HepG2 (cell line): ENCODE measurements around the gene SUSD4. TPM values are rescaled to one million over a fixed set of nuclear protein-coding genes. Genes with fewer than 3 reads are reported as not detected.

Experiments used
- ATAC-seq: fragments of 200-7000 bp; cut with Tn5 transposase; 3 replicates; pipeline ENCODE4 v1.9.1; 2020; ENCODE audit warnings: mild to moderate bottlenecking, moderate library complexity
- BruUV-seq: library from RNA; stranded (reverse); fragments of 400-500 nt; replicated peaks from 2 replicates; lab custom pipeline; 2021; lab: Mats Ljungman, UMichigan
- CTCF ChIA-PET: fragments of 300-600 bp; formaldehyde crosslinking; extraction: SDS; loops from one replicate; lab custom pipeline; 2021; ENCODE audit warnings: low total read pairs, inconsistent platforms, low intra/inter-chr PET ratio; lab: Yijun Ruan, JAX
- POLR2A ChIA-PET: fragments of 350-600 bp; sonication (Branson Sonifier 250); formaldehyde crosslinking; loops from one replicate; lab custom pipeline; 2020; ENCODE audit warnings: antibody characterized with exemption, inconsistent platforms; lab: Yijun Ruan, JAX
- DNase-seq: peaks from one replicate; pipeline ENCODE4 v3.0.0-alpha.2; 2015; ENCODE audit warnings: low spot score
- FAIRE-seq: peaks from 3 replicates; lab custom pipeline; 2011; peaks lifted over from hg19 to GRCh38; lab: Jason Lieb, UNC
- H2AFZ ChIP-seq: one replicate; pipeline ENCODE4 v1.6.1; 2011; ENCODE audit warnings: low read length, inconsistent platforms
- H3K27ac ChIP-seq: fragments of 300-600 bp; 3 replicates; pipeline ENCODE4 v1.8.0; 2011; ENCODE audit warnings: mixed run types, mild to moderate bottlenecking, mixed read lengths, low read length, inconsistent platforms; ENCODE audit not compliant: insufficient read depth; ENCODE audit errors: extremely low read length
- H3K27me3 ChIP-seq, 2 experiments: fragments of 200-600 bp in 1 of 2; 2 replicates in 1 of 2; 3 replicates in 1 of 2; pipeline versions ENCODE4 v1.6.0 to v1.8.0; 2011; ENCODE audit warnings: low read length in 2 of 2, mild to moderate bottlenecking in 2 of 2, moderate library complexity in 2 of 2, inconsistent platforms in 1 of 2; ENCODE audit not compliant: insufficient read depth in 2 of 2, control insufficient read depth in 1 of 2
- H3K36me3 ChIP-seq, 2 experiments: fragments of 200-600 bp in 1 of 2; replicated peaks in 1 of 2; 2 replicates in 1 of 2; 3 replicates in 1 of 2; pipeline versions ENCODE4 v1.5.1 to v1.8.0; 2011; ENCODE audit warnings: low read length in 2 of 2, inconsistent platforms in 1 of 2; ENCODE audit not compliant: insufficient read depth in 2 of 2, control insufficient read depth in 1 of 2
- H3K4me1 ChIP-seq: 2 replicates; pipeline ENCODE4 v1.5.1; 2012; ENCODE audit warnings: low read length, inconsistent platforms; ENCODE audit not compliant: insufficient read depth
- H3K4me2 ChIP-seq: 2 replicates; pipeline ENCODE4 v1.6.0; 2011; ENCODE audit warnings: low read depth, low read length, inconsistent platforms
- H3K4me3 ChIP-seq, 3 experiments: fragments of 200-600 bp in 1 of 3; sonication (generic), shearing (Covaris generic) in 1 of 3; replicated peaks in 1 of 3; 2 replicates each; pipeline ENCODE4 v1.5.1; 2011 to 2016; ENCODE audit warnings: low read length in 3 of 3, inconsistent platforms in 2 of 3, low read depth in 2 of 3, mild to moderate bottlenecking in 2 of 3, control low read depth in 1 of 3, mixed read lengths in 1 of 3; ENCODE audit not compliant: insufficient read depth in 1 of 3
- H3K79me2 ChIP-seq: one replicate; pipeline ENCODE4 v1.6.1; 2011; ENCODE audit warnings: low read length, inconsistent platforms; ENCODE audit not compliant: insufficient read depth
- H3K9ac ChIP-seq: 2 replicates; pipeline ENCODE4 v1.6.0; 2011; ENCODE audit warnings: mild to moderate bottlenecking, low read depth, low read length, inconsistent platforms; ENCODE audit not compliant: insufficient read depth
- H3K9me3 ChIP-seq: 2 replicates; pipeline ENCODE4 v1.5.1; 2012; ENCODE audit warnings: mild to moderate bottlenecking, low read length
- H4K20me1 ChIP-seq: 2 replicates; pipeline ENCODE4 v1.6.0; 2011; ENCODE audit warnings: inconsistent platforms, mild to moderate bottlenecking, low read length, moderate library complexity; ENCODE audit not compliant: insufficient read depth
- ATF3 ChIP-seq: sonication (generic); formaldehyde crosslinking; IDR thresholded peaks from 2 replicates; pipeline ENCODE4 v1.4.0; 2020; ENCODE audit warnings: missing genetic modification reagents
- BRD4 ChIP-seq: sonication (generic); formaldehyde crosslinking; IDR thresholded peaks from 2 replicates; pipeline ENCODE4 v1.4.0; 2020; ENCODE audit warnings: missing genetic modification reagents
- ETV5 ChIP-seq: IDR thresholded peaks from 2 replicates; pipeline ENCODE4 v1.6.1; 2018; ENCODE audit warnings: missing biosample characterization, missing genetic modification reagents, inconsistent platforms, borderline replicate concordance
- FOXJ3 ChIP-seq: sonication (generic); formaldehyde crosslinking; IDR thresholded peaks from 2 replicates; pipeline ENCODE4 v1.4.0; 2020; ENCODE audit warnings: missing genetic modification reagents, mild to moderate bottlenecking, borderline replicate concordance
- GATAD2A ChIP-seq: IDR thresholded peaks from 2 replicates; pipeline ENCODE4 v1.6.1; 2016
- SIN3B ChIP-seq: fragments of 150-350 bp; IDR thresholded peaks from 2 replicates; pipeline ENCODE4 v1.6.1; 2014; ENCODE audit warnings: low read length
- WIZ ChIP-seq: sonication (generic); formaldehyde crosslinking; IDR thresholded peaks from 2 replicates; pipeline ENCODE4 v1.5.1; 2020; ENCODE audit warnings: mild to moderate bottlenecking, missing genetic modification reagents
- ZBTB1 ChIP-seq: sonication (generic); formaldehyde crosslinking; IDR thresholded peaks from 2 replicates; pipeline ENCODE4 v1.4.0; 2020; ENCODE audit warnings: missing genetic modification reagents, borderline replicate concordance
- ZC3H4 ChIP-seq: sonication (generic); formaldehyde crosslinking; IDR thresholded peaks from 2 replicates; pipeline ENCODE4 v1.4.0; 2020; ENCODE audit warnings: missing genetic modification reagents, borderline replicate concordance
- ZNF367 ChIP-seq: sonication (generic); formaldehyde crosslinking; IDR thresholded peaks from 2 replicates; pipeline ENCODE4 v1.4.0; 2020; ENCODE audit warnings: missing genetic modification reagents, borderline replicate concordance
- ZNF484 ChIP-seq: sonication (generic); formaldehyde crosslinking; IDR thresholded peaks from 2 replicates; pipeline ENCODE4 v1.5.1; 2020; ENCODE audit warnings: mild to moderate bottlenecking, low read depth, missing genetic modification reagents, borderline replicate concordance
- ZNF616 ChIP-seq: sonication (generic); formaldehyde crosslinking; IDR thresholded peaks from 2 replicates; pipeline ENCODE4 v1.5.0; 2020; ENCODE audit warnings: low read depth, mild to moderate bottlenecking, missing genetic modification reagents
- ZNF672 ChIP-seq: sonication (generic); formaldehyde crosslinking; IDR thresholded peaks from 2 replicates; pipeline ENCODE4 v1.8.1; 2022; ENCODE audit warnings: missing genetic modification reagents
- ZSCAN9 ChIP-seq: IDR thresholded peaks from 2 replicates; pipeline ENCODE4 v1.6.1; 2016; ENCODE audit warnings: borderline replicate concordance
- WGBS: methylation state at CpG from one replicate; pipeline ENCODE4 v1.1.6; 2017; ENCODE audit warnings: low lambda C conversion rate; 5-methylcytosine and 5-hydroxymethylcytosine counted together
- in situ Hi-C: cut with HindIII; loops from 2 replicates; pipeline ENCODE4 v1.10.0; 2017; ENCODE audit warnings: low pct_unique_long_range_greater_than_20kb; ENCODE audit not compliant: extremely low pct_ligation_motif_present
- intact Hi-C: fragments of 100-400 bp; cut with micrococcal nuclease; formaldehyde crosslinking; loops from one replicate; pipeline ENCODE4 v1.10.0; 2022; ENCODE audit not compliant: unreplicated experiment
- polyA plus RNA-seq, 8 experiments: library from polyadenylated mRNA; depleted of rRNA in 3 of 8; stranded (reverse) in 7 of 8; unstranded in 1 of 8; fragments of >200 nt; fragmentation: Illumina TruSeq in 4 of 8; extraction: Trizol in 4 of 8; gene quantifications; 2 replicates each; pipeline versions ENCODE4 v1.2.1 to v1.2.3, GENCODE V29; 2011 to 2016; ENCODE audit warnings: low read depth in 4 of 8, missing spikeins in 1 of 8, mixed read lengths in 1 of 8; ENCODE audit not compliant: insufficient read depth in 1 of 8
- total RNA-seq, 5 experiments: library from RNA; depleted of rRNA; stranded (reverse); fragments of >200 nt; fragmentation: Illumina TruSeq; extraction: Trizol; gene quantifications; 2 replicates each; pipeline ENCODE4 v1.2.3, GENCODE V29; 2016; ENCODE audit warnings: low read depth in 1 of 5
- TF ChIP-seq, protein P1 (sequence below): IDR thresholded peaks from 2 replicates; pipeline ENCODE4 v1.6.1; 2018; ENCODE audit warnings: missing genetic modification reagents, mild to moderate bottlenecking, missing compliant biosample characterization
- TF ChIP-seq, protein P2 (sequence below): IDR thresholded peaks from 2 replicates; pipeline ENCODE4 v1.6.1; 2016; ENCODE audit warnings: mild to moderate bottlenecking, missing biosample characterization, missing genetic modification reagents

SUSD4 gene
- total and polyA plus RNA-seq, 2 of the 13 experiments (the other 11 are each of a cell fraction or from before 2014, with no cell fraction given), result not detected

- peaks cover 0 to 7% of the 10 kb centered on the region in 2 experiments; a peak in 1 of 5 replicates for H3K27me3 ChIP-seq
- no peak overlapping the region for H3K9ac ChIP-seq
- in situ Hi-C loops, result no loop called here
- TF ChIP-seq ZNF484 (CRISPR knock-in tag), result no peak
- no peak for TF ChIP-seq ATF3
- no peak for TF ChIP-seq BRD4
- no peak for TF ChIP-seq WIZ
- no peak for TF ChIP-seq ZC3H4 (CRISPR knock-in tag)
- TF ChIP-seq, protein P1, sequence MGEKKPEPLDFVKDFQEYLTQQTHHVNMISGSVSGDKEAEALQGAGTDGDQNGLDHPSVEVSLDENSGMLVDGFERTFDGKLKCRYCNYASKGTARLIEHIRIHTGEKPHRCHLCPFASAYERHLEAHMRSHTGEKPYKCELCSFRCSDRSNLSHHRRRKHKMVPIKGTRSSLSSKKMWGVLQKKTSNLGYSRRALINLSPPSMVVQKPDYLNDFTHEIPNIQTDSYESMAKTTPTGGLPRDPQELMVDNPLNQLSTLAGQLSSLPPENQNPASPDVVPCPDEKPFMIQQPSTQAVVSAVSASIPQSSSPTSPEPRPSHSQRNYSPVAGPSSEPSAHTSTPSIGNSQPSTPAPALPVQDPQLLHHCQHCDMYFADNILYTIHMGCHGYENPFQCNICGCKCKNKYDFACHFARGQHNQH, result no peak
- TF ChIP-seq GATAD2A, result no peak
- no peak for TF ChIP-seq ZNF616 (CRISPR knock-in tag)
- TF ChIP-seq ZNF672, result no peak
- TF ChIP-seq, protein P2, sequence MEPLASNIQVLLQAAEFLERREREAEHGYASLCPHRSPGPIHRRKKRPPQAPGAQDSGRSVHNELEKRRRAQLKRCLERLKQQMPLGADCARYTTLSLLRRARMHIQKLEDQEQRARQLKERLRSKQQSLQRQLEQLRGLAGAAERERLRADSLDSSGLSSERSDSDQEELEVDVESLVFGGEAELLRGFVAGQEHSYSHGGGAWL, result no peak
- no peak for TF ChIP-seq ZBTB1 (CRISPR knock-in tag)
- TF ChIP-seq ZNF367 (CRISPR knock-in tag), result no peak
- TF ChIP-seq ZSCAN9 (CRISPR knock-in tag), result no peak
- no peak for TF ChIP-seq SIN3B
- TF ChIP-seq ETV5 (CRISPR knock-in tag), result no peak
- TF ChIP-seq FOXJ3 (CRISPR knock-in tag), result no peak
- DNase-seq (no peak), FAIRE-seq (no peak), ATAC-seq (no peak)
- H3K79me2 ChIP-seq, result no peaks in the 10 kb centered on the region
- no peaks in the 10 kb centered on the region for H4K20me1 ChIP-seq
- 26% methylated on average over 4 of the region's 4 CpGs for WGBS
- H3K36me3 ChIP-seq, result no peaks in the 10 kb centered on the region
- H3K4me2 ChIP-seq, result no peak overlapping the region
- BruUV-seq, result no TSS peak
- H2AFZ ChIP-seq, result no peak overlapping the region
- CTCF ChIA-PET, result no interaction called here
- no peak overlapping the region for H3K4me3 ChIP-seq
- H3K9me3 ChIP-seq, result peaks cover 11% of the 10 kb centered on the region; the same call in 1 of the 2 replicates
- intact Hi-C loops, result no loop called here
- POLR2A ChIA-PET, result no interaction called here
- H3K4me1 ChIP-seq, result no peaks in the 10 kb centered on the region
- no peak overlapping the region for H3K27ac ChIP-seq
Observed at GRCh38 chr1:223217781-223218180, 146.2 kb downstream of the SUSD4 start.
